NCI-H2171 treated with DMSO at 0.1 percent for 48 hours (cell line): ENCODE data around the gene MEOX2.
A peak's percentile ranks its signal among the peaks of the same experiment; 100 is the strongest.

Source experiments
- DNase-seq: peaks from one replicate; lab custom pipeline; 2025; lab: John Stamatoyannopoulos, UW

The MEOX2 gene

GRCh38 chr7:15610503-15610902 lies 76.0 kb downstream of the MEOX2 start:
- DNase-seq: no peak

- peak; percentile 82 for DNase-seq
Observed at GRCh38 chr7:15609287-15609686, 77.2 kb downstream of the MEOX2 start.

GRCh38 chr7:15607529-15608210 lies 78.8 kb downstream of the MEOX2 start:
- no peak for DNase-seq

- DNase-seq: no peak
Observed at GRCh38 chr7:15606561-15606960, 79.9 kb downstream of the MEOX2 start.

GRCh38 chr7:15604166-15604565 lies 82.3 kb downstream of the MEOX2 start:
- DNase-seq: no peak

GRCh38 chr7:15603124-15603523 lies 83.4 kb downstream of the MEOX2 start:
- no peak for DNase-seq

GRCh38 chr7:15602236-15602635 lies 84.2 kb downstream of the MEOX2 start:
- peak; percentile 96 for DNase-seq

- no peak for DNase-seq
Observed at GRCh38 chr7:15601175-15601574, 85.3 kb downstream of the MEOX2 start.

- DNase-seq: no peak
Observed at GRCh38 chr7:15600298-15600697, 86.2 kb downstream of the MEOX2 start.

- DNase-seq: no peak
Observed at GRCh38 chr7:15594461-15594860, 92.0 kb downstream of the MEOX2 start.

- peak; percentile 78 for DNase-seq
Observed at GRCh38 chr7:15593382-15593781, 93.1 kb downstream of the MEOX2 start.

- no peak for DNase-seq
Observed at GRCh38 chr7:15586266-15586665, 100.2 kb downstream of the MEOX2 start.

- no peak for DNase-seq
Observed at GRCh38 chr7:15584575-15584974, 101.9 kb downstream of the MEOX2 start.

GRCh38 chr7:15582773-15583172 lies 103.7 kb downstream of the MEOX2 start:
- no peak for DNase-seq

GRCh38 chr7:15581352-15581951 lies 105.0 kb downstream of the MEOX2 start:
- DNase-seq: peak; percentile 28

GRCh38 chr7:15580604-15581351 lies 105.7 kb downstream of the MEOX2 start:
- no peak for DNase-seq

- DNase-seq: peak; percentile 40
Observed at GRCh38 chr7:15577600-15577999, 108.9 kb downstream of the MEOX2 start.

- no peak for DNase-seq
Observed at GRCh38 chr7:15571301-15571878, 115.1 kb downstream of the MEOX2 start.

- no peak for DNase-seq
Observed at GRCh38 chr7:15567652-15568051, 118.8 kb downstream of the MEOX2 start.

- DNase-seq: no peak
Observed at GRCh38 chr7:15567036-15567435, 119.4 kb downstream of the MEOX2 start.

GRCh38 chr7:15566476-15566875 lies 120.0 kb downstream of the MEOX2 start:
- no peak for DNase-seq

GRCh38 chr7:15561835-15562234 lies 124.6 kb downstream of the MEOX2 start, which contains the start of gene AGMO:
Gene AGMO (minus strand): TSS chr7:15562015.
- DNase-seq: peak; percentile 21
